ENCODE data around the gene PDCD1LG2.

GRCh38 chr9:5571629-5572232, 61.4 kb downstream of the PDCD1LG2 start:
- TF ChIP-seq NFIC (IDR thresholded peaks at IDR 0.05; ENCODE audit: borderline replicate concordance): no peak
- no peak for TF ChIP-seq EZH2phosphoT487 (IDR thresholded peaks at IDR 0.05; ENCODE audit: borderline replicate concordance, low read depth)
- no peak for TF ChIP-seq CTCF (IDR thresholded peaks at IDR 0.05)
- no peak for TF ChIP-seq RCOR1 (IDR thresholded peaks at IDR 0.05; ENCODE audit: low read length)
- no peak for TF ChIP-seq USF1 (IDR thresholded peaks at IDR 0.05; ENCODE audit: borderline replicate concordance, low read depth)
- TF ChIP-seq PBX3 (IDR thresholded peaks at IDR 0.05): no peak
- no peak for TF ChIP-seq MAX (IDR thresholded peaks at IDR 0.05; ENCODE audit: low read depth)
- TF ChIP-seq IRF3 (IDR thresholded peaks at IDR 0.05; ENCODE audit: low read depth, low read length): no peak
- no peak for TF ChIP-seq TAF1 (IDR thresholded peaks at IDR 0.05; ENCODE audit: borderline replicate concordance, low read depth, low read length)
- TF ChIP-seq SIN3A (IDR thresholded peaks at IDR 0.05; ENCODE audit: borderline replicate concordance, low read depth, low read length): no peak
- no peak for TF ChIP-seq RAD21 (IDR thresholded peaks at IDR 0.05; ENCODE audit: low read length)
- TF ChIP-seq RFX5 (IDR thresholded peaks at IDR 0.05; ENCODE audit: low read length): no peak
- TF ChIP-seq TCF12 (IDR thresholded peaks at IDR 0.05): no peak
- no peak for TF ChIP-seq POLR2AphosphoS5 (IDR thresholded peaks at IDR 0.05; ENCODE audit: low read depth, low read length)

Data from SK-N-SH (cell line).